Ishikawa (cell line): Measurements from ENCODE around the gene C1orf115.

Experiments used
- CREB1 ChIP-seq: IDR thresholded peaks from 2 replicates; pipeline ENCODE4 v1.6.1; 2012; ENCODE audit warnings: low read depth
- EGR1 ChIP-seq: IDR thresholded peaks from 2 replicates; pipeline ENCODE4 v1.6.1; 2012
- EP300 ChIP-seq: IDR thresholded peaks from 2 replicates; pipeline ENCODE4 v1.6.1; 2012; ENCODE audit warnings: borderline replicate concordance
- FOXM1 ChIP-seq: IDR thresholded peaks from 2 replicates; pipeline ENCODE4 v1.6.1; 2012; ENCODE audit warnings: low read depth, borderline replicate concordance
- MAX ChIP-seq: IDR thresholded peaks from 2 replicates; pipeline ENCODE4 v1.6.1; 2012
- REST ChIP-seq: IDR thresholded peaks from 2 replicates; pipeline ENCODE4 v1.6.1; 2012; ENCODE audit warnings: low read depth, mild to moderate bottlenecking
- TCF12 ChIP-seq: IDR thresholded peaks from 2 replicates; pipeline ENCODE4 v1.6.1; 2012; ENCODE audit warnings: low read depth
- TEAD4 ChIP-seq: IDR thresholded peaks from 2 replicates; pipeline ENCODE4 v1.6.1; 2012
- YY1 ChIP-seq: IDR thresholded peaks from 2 replicates; pipeline ENCODE4 v1.6.1; 2012; ENCODE audit warnings: low read depth
- ZBTB7A ChIP-seq: IDR thresholded peaks from 2 replicates; pipeline ENCODE4 v1.6.1; 2012; ENCODE audit warnings: low read depth
- TF ChIP-seq, protein P1 (sequence below): IDR thresholded peaks from 2 replicates; pipeline ENCODE4 v1.6.1; 2012

GRCh38 chr1:220697326-220697725 lies 7.2 kb downstream of the C1orf115 start:
- TF ChIP-seq REST: no peak
- no peak for TF ChIP-seq TEAD4
- TF ChIP-seq, protein P1, sequence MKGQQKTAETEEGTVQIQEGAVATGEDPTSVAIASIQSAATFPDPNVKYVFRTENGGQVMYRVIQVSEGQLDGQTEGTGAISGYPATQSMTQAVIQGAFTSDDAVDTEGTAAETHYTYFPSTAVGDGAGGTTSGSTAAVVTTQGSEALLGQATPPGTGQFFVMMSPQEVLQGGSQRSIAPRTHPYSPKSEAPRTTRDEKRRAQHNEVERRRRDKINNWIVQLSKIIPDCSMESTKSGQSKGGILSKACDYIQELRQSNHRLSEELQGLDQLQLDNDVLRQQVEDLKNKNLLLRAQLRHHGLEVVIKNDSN: no peak
- no peak for TF ChIP-seq EP300
- no peak for TF ChIP-seq FOXM1
- no peak for TF ChIP-seq CREB1
- no peak for TF ChIP-seq ZBTB7A
- no peak for TF ChIP-seq YY1
- TF ChIP-seq MAX: no peak
- TF ChIP-seq EGR1: no peak
- no peak for TF ChIP-seq TCF12
